Measurements from ENCODE around the gene VPS13D. TPM values are rescaled to one million over a fixed set of nuclear protein-coding genes. Genes with fewer than 3 reads are reported as not detected.

Gene VPS13D
- total RNA-seq, 1 donor from 2014 or later, result 81.7 TPM

DNA sequence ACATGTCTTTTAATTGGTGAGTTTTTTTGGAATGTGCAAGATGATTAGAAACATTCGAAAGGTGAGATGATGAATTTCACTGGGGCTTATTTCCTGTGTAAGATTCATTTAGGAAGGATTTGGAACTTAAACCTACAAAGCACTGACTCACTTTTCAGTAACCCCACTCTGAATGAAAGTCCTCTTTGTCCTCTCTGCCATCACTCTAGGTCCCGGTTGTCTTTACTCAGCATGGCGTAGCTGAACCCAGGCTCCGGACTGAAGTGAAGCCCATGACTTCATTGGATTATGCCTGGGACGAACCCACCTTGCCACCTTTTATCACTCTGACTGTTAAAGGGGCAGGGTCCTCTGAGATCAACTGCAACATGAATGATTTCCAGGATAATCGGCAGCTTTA, 139.4 kb downstream of the VPS13D start:
- no peaks in the 10 kb centered on the region for H3K27me3 ChIP-seq (ENCODE audit: low read depth)
- H3K27ac ChIP-seq, result no peak overlapping the region
- no peak overlapping the region for H3K4me3 ChIP-seq
- H3K4me1 ChIP-seq, result no peaks in the 10 kb centered on the region
- peaks cover 69% of the 10 kb centered on the region for H3K36me3 ChIP-seq
- no peak for DNase-seq
- TF ChIP-seq, protein P1, sequence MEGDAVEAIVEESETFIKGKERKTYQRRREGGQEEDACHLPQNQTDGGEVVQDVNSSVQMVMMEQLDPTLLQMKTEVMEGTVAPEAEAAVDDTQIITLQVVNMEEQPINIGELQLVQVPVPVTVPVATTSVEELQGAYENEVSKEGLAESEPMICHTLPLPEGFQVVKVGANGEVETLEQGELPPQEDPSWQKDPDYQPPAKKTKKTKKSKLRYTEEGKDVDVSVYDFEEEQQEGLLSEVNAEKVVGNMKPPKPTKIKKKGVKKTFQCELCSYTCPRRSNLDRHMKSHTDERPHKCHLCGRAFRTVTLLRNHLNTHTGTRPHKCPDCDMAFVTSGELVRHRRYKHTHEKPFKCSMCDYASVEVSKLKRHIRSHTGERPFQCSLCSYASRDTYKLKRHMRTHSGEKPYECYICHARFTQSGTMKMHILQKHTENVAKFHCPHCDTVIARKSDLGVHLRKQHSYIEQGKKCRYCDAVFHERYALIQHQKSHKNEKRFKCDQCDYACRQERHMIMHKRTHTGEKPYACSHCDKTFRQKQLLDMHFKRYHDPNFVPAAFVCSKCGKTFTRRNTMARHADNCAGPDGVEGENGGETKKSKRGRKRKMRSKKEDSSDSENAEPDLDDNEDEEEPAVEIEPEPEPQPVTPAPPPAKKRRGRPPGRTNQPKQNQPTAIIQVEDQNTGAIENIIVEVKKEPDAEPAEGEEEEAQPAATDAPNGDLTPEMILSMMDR (IDR thresholded peaks at IDR 0.05), result no peak
- no peaks in the 10 kb centered on the region for H3K9me3 ChIP-seq
- intact Hi-C loops (cut with DNase I), result no loop called here
- no peak for ATAC-seq

- TF ChIP-seq, protein P1 (IDR thresholded peaks at IDR 0.05), result no peak
- intact Hi-C loops (cut with DNase I), result no loop called here
- ATAC-seq (no peak), DNase-seq (no peak)
- Histone ChIP-seq H3K4me1 (no peaks in the 10 kb centered on the region), H3K4me3 (no peak overlapping the region), H3K9me3 (no peaks in the 10 kb centered on the region), H3K27me3 (ENCODE audit: low read depth) (no peaks in the 10 kb centered on the region), H3K36me3 (peaks cover 69% of the 10 kb centered on the region), H3K27ac (no peak overlapping the region)
Measured at GRCh38 chr1:12370333-12370975, 140.6 kb downstream of the VPS13D start.

GRCh38 chr1:12371053-12371452, 141.2 kb downstream of the VPS13D start:
- peaks cover 73% of the 10 kb centered on the region for H3K36me3 ChIP-seq
- intact Hi-C loops (cut with DNase I), result no loop called here
- no peak overlapping the region for H3K4me3 ChIP-seq
- peaks cover 4% of the 10 kb centered on the region for H3K4me1 ChIP-seq
- H3K27me3 ChIP-seq (ENCODE audit: low read depth), result no peaks in the 10 kb centered on the region
- no peaks in the 10 kb centered on the region for H3K9me3 ChIP-seq
- TF ChIP-seq, protein P1 (IDR thresholded peaks at IDR 0.05), result no peak
- DNase-seq (no peak), ATAC-seq (no peak)
- H3K27ac ChIP-seq, result no peak overlapping the region

DNA sequence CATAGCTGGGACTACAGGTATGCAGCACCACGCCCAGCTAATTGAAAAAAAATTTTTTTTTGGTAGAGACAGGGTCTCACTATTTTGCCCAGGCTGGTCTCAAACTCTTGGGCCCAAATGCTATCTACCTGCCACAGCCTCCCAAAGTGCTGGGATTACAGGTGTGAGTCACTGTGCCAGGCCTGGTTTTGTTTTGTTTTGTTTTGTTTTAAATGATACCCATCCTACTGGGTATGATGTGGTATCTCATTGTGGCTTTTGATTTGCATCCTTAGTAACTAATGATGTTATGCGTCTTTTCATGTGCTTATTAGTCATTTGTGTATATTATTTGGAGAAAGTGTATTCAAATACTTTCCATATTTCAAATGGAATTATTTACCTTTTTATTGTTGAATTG, 142.3 kb downstream of the VPS13D start:
- intact Hi-C loops (cut with DNase I), result no loop called here
- H3K4me3 ChIP-seq, result no peak overlapping the region
- no peak for DNase-seq
- ATAC-seq, result no peak
- no peak overlapping the region for H3K27ac ChIP-seq
- peaks cover 14% of the 10 kb centered on the region for H3K4me1 ChIP-seq
- no peaks in the 10 kb centered on the region for H3K9me3 ChIP-seq
- TF ChIP-seq, protein P1 (IDR thresholded peaks at IDR 0.05), result no peak
- H3K36me3 ChIP-seq, result peaks cover 78% of the 10 kb centered on the region
- H3K27me3 ChIP-seq (ENCODE audit: low read depth), result no peaks in the 10 kb centered on the region

DNA sequence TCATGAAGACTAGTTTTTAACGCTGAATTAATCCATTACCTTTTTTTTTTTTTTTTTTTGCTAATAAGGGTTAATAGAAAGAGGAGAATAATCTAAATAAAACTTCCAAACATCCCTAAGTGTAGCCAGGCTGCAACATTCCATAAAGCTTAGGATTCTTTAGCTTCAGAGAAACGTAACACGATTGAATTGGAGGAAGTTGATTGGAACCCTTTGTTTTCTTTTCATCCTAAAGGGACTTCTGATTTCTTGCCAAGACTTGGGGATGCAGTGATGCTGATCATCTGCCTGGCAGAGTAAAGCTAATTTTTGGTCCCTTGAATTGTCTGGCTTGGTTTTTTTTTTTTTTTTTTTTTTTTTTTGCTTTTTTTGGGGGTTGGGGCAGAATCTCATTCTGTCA, 142.9 kb downstream of the VPS13D start:
- TF ChIP-seq, protein P1 (IDR thresholded peaks at IDR 0.05), result no peak
- no peak for DNase-seq
- H3K27me3 ChIP-seq (ENCODE audit: low read depth), result no peaks in the 10 kb centered on the region
- no peak overlapping the region for H3K4me3 ChIP-seq
- H3K4me1 ChIP-seq, result peaks cover 14% of the 10 kb centered on the region
- ATAC-seq, result no peak
- H3K36me3 ChIP-seq, result peaks cover 78% of the 10 kb centered on the region
- no peaks in the 10 kb centered on the region for H3K9me3 ChIP-seq
- intact Hi-C loops (cut with DNase I), result no loop called here
- no peak overlapping the region for H3K27ac ChIP-seq

Measured in lower lobe of right lung (tissue), 2 donors.